Uterus (tissue), 4 donors: ENCODE results near the gene AGXT2. TPM values are rescaled to one million over a fixed set of nuclear protein-coding genes. Genes with fewer than 3 reads are reported as not detected.

Source experiments
- DNase-seq, 2 donors: peaks; one replicate each; pipeline ENCODE4 v3.0.0-alpha.2; 2019 to 2020
- H3K27ac ChIP-seq, 2 donors: fragments of 200-600 bp; sonication (generic); 1 replicate in 1 of 2; 2 replicates in 1 of 2; pipeline ENCODE4 v1.5.1; 2016 to 2018
- H3K27me3 ChIP-seq, 2 donors: fragments of 200-600 bp; sonication (generic); one replicate each; pipeline ENCODE4 v1.5.1; 2018 to 2019; ENCODE audit warnings: control low read depth in 1 of 2
- H3K36me3 ChIP-seq, 2 donors: fragments of 200-600 bp; sonication (generic); one replicate each; pipeline ENCODE4 v1.5.1; 2019; ENCODE audit warnings: control low read depth in 1 of 2
- H3K4me1 ChIP-seq, 2 donors: fragments of 200-600 bp; sonication (generic); one replicate each; pipeline ENCODE4 v1.5.1; 2018 to 2019; ENCODE audit warnings: control low read depth in 1 of 2
- H3K4me3 ChIP-seq, 2 donors: fragments of 200-600 bp; sonication (generic); 1 replicate in 1 of 2; 2 replicates in 1 of 2; pipeline ENCODE4 v1.5.1; 2018 to 2019; ENCODE audit warnings: mild to moderate bottlenecking in 1 of 2
- H3K9me3 ChIP-seq, 2 donors: fragments of 200-600 bp; sonication (generic); one replicate each; pipeline ENCODE4 v1.5.1; 2019; ENCODE audit warnings: control low read depth in 1 of 2
- POLR2A ChIP-seq, 2 donors: fragments of 450-650 bp; IDR thresholded peaks; one replicate each; pipeline ENCODE4 v1.6.1; 2016; ENCODE audit warnings: antibody characterized with exemption in 2 of 2, mild to moderate bottlenecking in 1 of 2, moderate library complexity in 1 of 2
- intact Hi-C: fragments of 100-400 bp; cut with DNase I; formaldehyde crosslinking; loops from one replicate; pipeline ENCODE4 v1.15.1; 2023; ENCODE audit warnings: low total_unique reads
- total RNA-seq, 4 donors: library from RNA; depleted of rRNA in 3 of 4; stranded (reverse); fragments of >200 nt in 3 of 4; gene quantifications; one replicate each; pipeline versions ENCODE4 v1.1.0 to v1.2.4, GENCODE V29; 2014 to 2023
- TF ChIP-seq, protein P1 (sequence below), 4 experiments: fragments of 200-600 bp in 2 of 4; fragments of 450-650 bp in 2 of 4; sonication (generic) in 2 of 4; IDR thresholded peaks; one replicate each; pipeline ENCODE4 v1.5.1; 2016 to 2019; ENCODE audit warnings: antibody characterized with exemption in 4 of 4, mild to moderate bottlenecking in 2 of 4, moderate library complexity in 1 of 4
- donor health status: DM: yes; HTN: yes; CAD: no.

Gene AGXT2
- total RNA-seq, 4 donors from 2014 or later: not detected

GRCh38 chr5:35058374-35058788 is 10.6 kb upstream of the AGXT2 start:
- no peak overlapping the region for H3K27ac ChIP-seq
- no peak for DNase-seq
- H3K9me3 ChIP-seq: no peaks in the 10 kb centered on the region
- TF ChIP-seq POLR2A (IDR thresholded peaks at IDR 0.05): no peak
- TF ChIP-seq, protein P1, sequence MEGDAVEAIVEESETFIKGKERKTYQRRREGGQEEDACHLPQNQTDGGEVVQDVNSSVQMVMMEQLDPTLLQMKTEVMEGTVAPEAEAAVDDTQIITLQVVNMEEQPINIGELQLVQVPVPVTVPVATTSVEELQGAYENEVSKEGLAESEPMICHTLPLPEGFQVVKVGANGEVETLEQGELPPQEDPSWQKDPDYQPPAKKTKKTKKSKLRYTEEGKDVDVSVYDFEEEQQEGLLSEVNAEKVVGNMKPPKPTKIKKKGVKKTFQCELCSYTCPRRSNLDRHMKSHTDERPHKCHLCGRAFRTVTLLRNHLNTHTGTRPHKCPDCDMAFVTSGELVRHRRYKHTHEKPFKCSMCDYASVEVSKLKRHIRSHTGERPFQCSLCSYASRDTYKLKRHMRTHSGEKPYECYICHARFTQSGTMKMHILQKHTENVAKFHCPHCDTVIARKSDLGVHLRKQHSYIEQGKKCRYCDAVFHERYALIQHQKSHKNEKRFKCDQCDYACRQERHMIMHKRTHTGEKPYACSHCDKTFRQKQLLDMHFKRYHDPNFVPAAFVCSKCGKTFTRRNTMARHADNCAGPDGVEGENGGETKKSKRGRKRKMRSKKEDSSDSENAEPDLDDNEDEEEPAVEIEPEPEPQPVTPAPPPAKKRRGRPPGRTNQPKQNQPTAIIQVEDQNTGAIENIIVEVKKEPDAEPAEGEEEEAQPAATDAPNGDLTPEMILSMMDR (IDR thresholded peaks at IDR 0.05): no peak
- H3K36me3 ChIP-seq: no peaks in the 10 kb centered on the region
- intact Hi-C loops: no loop called here
- no peak overlapping the region for H3K4me3 ChIP-seq
- no peaks in the 10 kb centered on the region for H3K27me3 ChIP-seq
- peaks cover 0 to 11% of the 10 kb centered on the region in 2 donors for H3K4me1 ChIP-seq

DNA sequence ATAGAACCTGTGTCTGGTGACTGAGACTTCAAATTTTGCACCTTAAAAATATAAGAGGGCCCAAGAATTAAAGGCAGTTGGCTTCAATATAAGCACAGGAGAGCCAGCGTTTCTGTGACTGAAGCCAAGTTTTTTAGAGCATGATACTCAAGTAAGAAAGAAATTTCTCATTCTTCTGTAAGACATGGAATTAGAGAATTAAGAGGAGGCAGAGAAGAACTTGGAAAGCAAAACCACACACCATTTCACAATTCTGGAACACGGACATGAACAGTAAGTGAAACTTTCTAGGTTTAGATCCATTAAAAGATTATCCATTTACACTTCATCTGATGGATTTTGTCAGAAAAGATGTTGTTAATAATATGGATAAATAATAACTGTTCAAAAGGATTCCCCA is 8.9 kb upstream of the AGXT2 start:
- H3K4me3 ChIP-seq: no peak overlapping the region
- DNase-seq: no peak
- TF ChIP-seq, protein P1 (IDR thresholded peaks at IDR 0.05): no peak
- TF ChIP-seq POLR2A (IDR thresholded peaks at IDR 0.05): no peak
- H3K27me3 ChIP-seq: no peaks in the 10 kb centered on the region
- no peak overlapping the region for H3K27ac ChIP-seq
- no peaks in the 10 kb centered on the region for H3K36me3 ChIP-seq
- peaks cover 0 to 6% of the 10 kb centered on the region in 2 donors for H3K4me1 ChIP-seq
- no peaks in the 10 kb centered on the region for H3K9me3 ChIP-seq
- intact Hi-C loops: no loop called here

DNA sequence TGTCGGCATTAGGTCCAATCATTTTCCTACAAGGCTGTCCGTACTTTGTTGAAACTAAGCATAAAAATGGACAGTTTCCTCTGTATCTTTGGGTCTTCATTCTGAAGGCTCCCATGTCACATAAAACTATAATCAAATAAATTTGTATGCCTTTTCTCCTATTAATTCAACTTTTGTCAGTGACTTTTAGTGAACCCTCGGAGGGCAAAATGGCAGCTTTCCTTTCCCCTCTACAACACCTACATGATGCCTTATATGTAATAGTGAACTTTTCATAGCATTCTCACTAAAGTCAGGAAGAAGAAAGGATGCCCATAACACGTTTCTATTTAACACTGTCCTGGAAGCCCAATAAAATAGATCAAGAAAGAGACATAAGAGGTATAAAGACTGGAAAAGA is 5.1 kb upstream of the AGXT2 start:
- no peak for DNase-seq
- Histone ChIP-seq H3K27ac (no peak overlapping the region), H3K27me3 (no peaks in the 10 kb centered on the region), H3K9me3 (no peaks in the 10 kb centered on the region), H3K4me3 (no peak overlapping the region), H3K36me3 (no peaks in the 10 kb centered on the region), H3K4me1 (no peaks in the 10 kb centered on the region)
- TF ChIP-seq, protein P1 (IDR thresholded peaks at IDR 0.05): no peak
- TF ChIP-seq POLR2A (IDR thresholded peaks at IDR 0.05): no peak
- intact Hi-C loops: no loop called here

- no peak overlapping the region for H3K27ac ChIP-seq
- no peaks in the 10 kb centered on the region for H3K4me1 ChIP-seq
- intact Hi-C loops: no loop called here
- no peaks in the 10 kb centered on the region for H3K9me3 ChIP-seq
- TF ChIP-seq, protein P1 (IDR thresholded peaks at IDR 0.05): no peak
- TF ChIP-seq POLR2A (IDR thresholded peaks at IDR 0.05): no peak
- DNase-seq: no peak
- no peak overlapping the region for H3K4me3 ChIP-seq
- H3K27me3 ChIP-seq: no peaks in the 10 kb centered on the region
- H3K36me3 ChIP-seq: no peaks in the 10 kb centered on the region
These were observed 2.9 kb upstream of the AGXT2 start for GRCh38 chr5:35050541-35051126.

- no peak for TF ChIP-seq POLR2A (IDR thresholded peaks at IDR 0.05)
- TF ChIP-seq, protein P1 (IDR thresholded peaks at IDR 0.05): no peak
These were observed 1.2 kb upstream of the AGXT2 start for GRCh38 chr5:35048910-35049309.

More at GRCh38 chr5:35048910-35049309, 1.2 kb upstream of the AGXT2 start:
- Histone ChIP-seq H3K4me3 (no peak overlapping the region), H3K27ac (no peak overlapping the region), H3K27me3 (no peaks in the 10 kb centered on the region), H3K36me3 (no peaks in the 10 kb centered on the region), H3K9me3 (no peaks in the 10 kb centered on the region), H3K4me1 (no peaks in the 10 kb centered on the region)
- intact Hi-C loops: no loop called here
- no peak for DNase-seq
